Embryonic facial prominence (tissue), 1 donor: ENCODE data around the gene ATP1B1.

Experiments used
- DNase-seq: peaks from one replicate; pipeline ENCODE4 v3.0.0-alpha.2; 2016; ENCODE audit errors: extremely low spot score

Gene ATP1B1

GRCh38 chr1:169094897-169095569 lies 11.5 kb upstream of the ATP1B1 start:
- no peak for DNase-seq

DNA sequence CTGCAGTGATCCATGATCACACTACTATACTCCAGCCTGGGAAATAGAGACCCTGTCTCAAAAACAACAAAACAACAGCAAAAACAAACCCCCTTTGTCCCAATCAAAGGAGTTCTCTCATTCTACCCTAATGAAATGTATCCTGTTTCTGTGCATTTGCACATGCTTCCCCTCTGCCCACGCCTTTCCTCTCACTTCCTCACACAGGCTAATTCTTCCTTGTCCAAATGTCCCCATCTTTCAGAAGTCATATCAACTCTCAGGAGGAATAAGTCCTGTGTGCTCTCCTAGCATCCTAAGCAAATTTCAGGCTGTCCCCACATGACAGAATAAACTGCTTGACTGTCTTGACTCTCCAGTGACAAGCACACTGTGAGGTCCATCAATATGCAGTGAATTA lies 8.1 kb upstream of the ATP1B1 start:
- DNase-seq = no peak

DNA sequence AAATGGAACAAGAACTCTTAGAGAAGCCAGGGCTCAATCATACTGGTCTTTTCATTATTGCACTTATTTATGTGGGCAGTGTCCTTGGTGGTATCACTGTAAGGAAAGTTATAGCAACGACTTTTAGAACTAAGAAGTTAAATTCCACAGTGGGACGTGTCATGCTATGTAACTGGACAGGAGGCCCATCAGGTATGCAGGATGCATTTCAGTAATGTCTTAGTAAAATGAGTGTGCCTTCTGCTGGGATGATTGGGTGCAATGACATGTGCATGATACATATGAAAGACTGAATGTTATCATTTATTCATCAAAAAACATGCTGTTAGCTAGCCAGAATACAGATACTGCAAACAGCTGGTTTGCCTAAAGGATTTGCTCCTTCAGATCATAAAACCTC lies 6.9 kb upstream of the ATP1B1 start:
- DNase-seq = no peak

GRCh38 chr1:169100208-169100607 lies 6.3 kb upstream of the ATP1B1 start:
- no peak for DNase-seq

DNA sequence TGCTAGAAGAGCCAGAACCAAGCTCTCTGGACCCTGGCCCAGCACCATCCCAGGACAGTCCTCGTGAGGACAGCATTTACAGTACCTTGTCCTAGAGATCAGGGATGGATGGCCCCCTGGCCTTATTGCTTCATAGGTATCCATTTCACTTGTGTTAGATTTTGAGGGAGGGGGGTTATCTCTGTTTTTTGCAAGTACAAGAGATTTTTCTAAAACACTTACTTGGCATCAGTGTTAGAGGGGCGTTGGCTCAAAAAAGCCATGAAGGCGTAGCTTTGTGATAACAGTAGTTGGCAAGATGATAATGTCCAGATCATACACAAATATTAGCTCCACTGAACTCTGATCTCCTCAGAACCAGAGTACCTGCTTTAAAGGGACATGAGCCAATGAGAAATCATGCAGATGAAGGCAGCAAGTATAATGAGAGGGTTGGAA lies 5.8 kb upstream of the ATP1B1 start:
- DNase-seq = no peak

DNA sequence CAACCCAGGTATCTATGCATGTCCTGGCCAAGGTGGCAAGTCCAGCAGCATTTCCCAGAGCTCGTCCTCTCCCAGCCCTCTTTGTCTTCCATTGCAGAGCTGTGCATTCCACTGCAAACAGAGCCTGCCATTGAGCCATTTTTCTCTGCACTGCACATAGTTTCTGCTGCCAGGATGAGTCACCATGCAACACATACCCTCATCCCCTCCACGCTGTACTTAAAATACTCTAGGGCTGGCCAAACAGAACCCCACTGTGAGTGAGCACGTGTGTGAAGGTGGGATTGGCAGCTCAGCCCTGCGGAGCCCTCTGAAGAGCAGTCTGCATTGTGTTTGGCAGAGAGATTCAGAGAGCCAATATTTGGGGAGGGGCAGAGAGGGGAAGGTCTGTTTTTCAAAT lies 3.9 kb upstream of the ATP1B1 start:
- no peak for DNase-seq

DNA sequence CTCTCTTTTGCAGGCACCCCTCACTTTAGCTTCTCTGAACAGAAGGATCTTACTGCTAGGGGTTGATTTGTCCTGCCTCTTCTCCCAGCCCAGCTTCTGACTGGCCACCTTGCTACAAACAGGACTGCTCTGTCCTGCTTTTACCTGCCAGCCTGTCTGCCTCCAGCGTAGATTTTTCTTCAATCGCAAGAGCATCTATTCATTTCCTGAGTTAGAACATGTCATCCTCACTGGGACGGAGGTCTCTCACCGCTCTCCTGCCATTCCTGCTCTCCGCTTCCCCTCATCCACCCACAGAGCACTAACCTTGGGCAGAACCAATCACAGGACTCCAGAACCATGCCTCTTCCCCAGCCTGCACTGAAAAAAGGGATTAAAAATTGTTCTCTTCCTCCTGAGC lies 3.5 kb upstream of the ATP1B1 start:
- DNase-seq = no peak

DNA sequence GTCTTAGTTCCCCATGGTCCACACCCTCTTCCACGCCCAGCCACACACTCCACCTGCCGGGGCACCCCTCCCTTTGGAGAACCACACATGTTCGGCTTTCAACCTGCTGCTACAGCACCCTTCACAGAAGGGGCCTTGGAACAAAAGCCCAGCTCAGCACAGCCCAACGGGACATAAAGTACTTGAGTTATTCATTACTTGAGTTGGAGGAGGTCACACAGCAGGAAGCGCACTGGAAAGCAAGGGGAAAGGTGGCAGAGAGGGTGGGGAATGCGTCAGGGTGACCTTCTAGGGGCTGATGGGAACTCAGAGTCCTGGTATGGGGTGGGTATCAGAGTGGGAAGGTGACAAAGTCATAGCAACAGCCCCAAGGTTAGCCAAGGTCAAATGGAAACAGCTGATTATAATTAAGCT lies 3.0 kb upstream of the ATP1B1 start:
- no peak for DNase-seq

- DNase-seq = no peak
These were observed 1.4 kb upstream of the ATP1B1 start for GRCh38 chr1:169105087-169105433.

DNA sequence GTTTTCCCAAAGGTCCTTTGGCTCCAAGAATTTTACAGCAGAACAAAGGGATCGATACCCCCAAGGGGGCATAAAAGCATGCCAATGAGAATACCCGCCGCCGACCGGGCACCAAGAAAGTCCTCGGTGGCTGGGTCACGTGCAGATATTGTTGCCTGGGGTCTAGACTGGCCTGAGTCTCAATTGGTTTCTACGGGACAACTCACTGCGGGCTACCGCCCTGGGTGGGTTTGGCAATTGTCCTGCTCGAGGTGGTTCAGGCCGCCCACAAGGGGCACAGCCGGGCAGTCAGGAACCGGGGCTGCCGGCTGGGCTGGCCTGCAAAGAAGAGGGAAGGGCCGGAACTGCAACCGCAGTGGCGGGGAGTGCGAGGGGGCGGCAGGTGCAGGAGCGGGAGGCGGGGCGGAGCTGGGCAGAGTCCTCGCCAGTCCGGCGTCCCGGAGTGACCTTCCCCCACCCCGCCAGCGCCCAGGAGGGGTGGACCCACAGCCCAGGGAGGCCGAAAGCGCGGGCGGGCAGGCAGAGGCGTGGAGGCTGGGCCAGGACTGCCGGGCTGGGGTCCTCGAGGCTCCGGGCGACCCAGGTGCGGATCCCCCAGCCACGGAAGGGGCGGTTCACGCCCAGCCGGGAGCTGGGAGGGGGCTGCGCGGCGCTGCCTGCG lies 926 bp upstream of the ATP1B1 start:
- DNase-seq = no peak

DNA sequence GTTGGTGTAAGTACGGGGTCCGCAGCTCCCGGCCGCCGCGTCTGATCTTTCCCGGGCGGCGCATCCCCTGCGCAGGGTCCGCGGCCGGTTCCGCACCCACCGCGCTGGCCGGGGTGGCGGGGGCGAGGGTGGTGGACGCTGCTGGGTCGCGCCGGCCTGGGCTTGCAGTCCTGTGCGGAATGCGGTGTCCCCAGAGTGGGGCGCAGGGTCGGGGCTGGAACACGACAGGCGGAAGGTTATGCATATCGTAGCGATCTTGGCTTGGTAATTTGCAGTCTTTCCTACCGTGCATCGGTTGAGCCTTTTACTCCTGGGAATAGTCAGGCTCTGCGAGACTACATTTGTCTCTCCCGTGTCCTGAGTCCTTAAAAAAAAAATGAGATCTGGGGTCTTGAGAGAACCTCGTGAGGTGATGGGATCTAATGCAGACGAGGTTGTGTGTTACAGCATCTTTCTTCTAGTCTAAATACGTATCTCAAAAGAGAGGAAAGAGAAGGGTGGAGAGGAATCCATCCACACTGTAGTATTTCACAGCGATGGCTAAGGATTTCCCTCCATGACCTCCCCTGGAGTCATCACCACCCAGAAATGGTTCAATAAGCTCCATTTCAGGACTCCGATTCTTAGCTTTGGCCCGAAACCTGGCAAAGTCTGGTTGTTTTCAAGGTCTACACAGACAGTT lies 572 bp downstream of the ATP1B1 start:
- DNase-seq = no peak

DNA sequence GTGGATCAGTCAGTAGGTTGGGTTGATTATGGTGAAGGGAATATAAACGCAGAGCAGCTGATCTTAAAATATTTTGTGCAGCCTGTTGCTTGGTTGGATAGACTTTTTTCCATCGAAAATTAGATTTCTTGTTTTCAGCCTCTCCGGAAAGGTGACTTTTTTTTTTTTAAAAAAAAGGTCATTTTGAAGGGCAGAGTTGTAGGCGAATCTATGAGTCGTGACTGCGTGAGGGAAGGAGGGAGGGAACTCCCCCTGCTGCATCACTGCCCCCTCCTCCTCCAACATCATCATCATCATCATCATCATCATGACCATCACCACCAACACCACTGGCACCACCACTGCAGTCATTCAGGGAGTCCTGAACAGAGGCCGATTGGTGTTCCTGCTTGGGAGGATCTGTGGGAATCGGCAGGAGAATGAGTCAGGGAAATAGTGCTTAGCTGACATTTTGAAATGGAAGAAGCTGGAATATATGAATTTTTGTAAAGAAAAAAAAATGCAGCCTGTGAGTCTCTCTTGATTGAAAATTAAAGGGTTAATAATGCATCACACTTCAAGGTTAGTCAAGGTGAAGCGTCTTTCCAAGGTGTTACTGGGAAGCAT lies 1.2 kb downstream of the ATP1B1 start:
- DNase-seq = no peak

GRCh38 chr1:169108223-169108622 lies 1.7 kb downstream of the ATP1B1 start:
- no peak for DNase-seq

- DNase-seq = no peak
These were observed 2.5 kb downstream of the ATP1B1 start for GRCh38 chr1:169108863-169109560.

GRCh38 chr1:169109561-169110134 lies 3.2 kb downstream of the ATP1B1 start:
- DNase-seq = peak; percentile 31

GRCh38 chr1:169110236-169110635 lies 3.7 kb downstream of the ATP1B1 start:
- DNase-seq = no peak

DNA sequence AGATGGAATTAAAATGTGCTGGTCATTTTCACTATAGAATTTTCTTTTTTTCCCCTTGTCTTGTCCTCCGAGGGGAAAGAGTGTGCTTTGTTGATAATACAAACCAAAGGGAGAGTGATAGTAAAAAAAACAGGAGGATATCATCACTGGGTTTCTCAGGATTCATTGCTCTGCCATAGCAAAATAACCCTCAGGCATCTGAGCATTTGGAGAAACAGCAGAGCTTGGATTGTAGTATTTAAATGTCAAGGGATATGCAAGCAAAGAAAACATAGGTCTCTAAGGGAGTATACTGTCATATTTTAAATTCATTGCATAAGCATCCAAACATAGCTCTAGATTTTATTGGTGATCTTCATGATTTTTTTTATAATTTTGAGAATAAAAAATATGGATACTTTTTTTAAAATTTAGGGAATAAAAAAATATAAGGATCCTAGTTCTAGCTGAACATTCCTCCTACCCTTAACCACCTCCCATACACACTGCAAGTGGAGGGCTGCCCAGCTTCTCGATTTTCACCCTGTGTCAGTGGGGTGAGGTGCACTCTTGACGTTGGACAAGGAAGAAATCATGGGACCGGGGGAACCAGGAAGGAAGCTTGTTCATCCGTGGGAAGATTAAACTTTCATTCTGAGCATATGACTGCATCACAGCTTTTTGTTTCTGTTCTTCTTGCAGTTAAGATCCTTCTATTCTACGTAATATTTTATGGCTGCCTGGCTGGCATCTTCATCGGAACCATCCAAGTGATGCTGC lies 4.4 kb downstream of the ATP1B1 start:
- DNase-seq = no peak

GRCh38 chr1:169111472-169111871 lies 5.0 kb downstream of the ATP1B1 start:
- no peak for DNase-seq

GRCh38 chr1:169112241-169112640 lies 5.8 kb downstream of the ATP1B1 start:
- no peak for DNase-seq

- DNase-seq = no peak
These were observed 7.2 kb downstream of the ATP1B1 start for GRCh38 chr1:169113613-169114119.
